Adrenal gland (tissue), 5 donors: ENCODE measurements around the gene ABHD18.

Experiments
- CTCF ChIP-seq, 6 experiments: fragments of 450-650 bp in 4 of 6; fragments of 200-600 bp in 2 of 6; sonication (generic) in 1 of 6; IDR thresholded peaks; 1 replicate in 5 of 6; 2 replicates in 1 of 6; pipeline versions ENCODE4 v1.5.1 to v1.8.0; 2016 to 2021; ENCODE audit warnings: antibody characterized with exemption in 6 of 6, mild to moderate bottlenecking in 2 of 6, moderate library complexity in 1 of 6
- POLR2A ChIP-seq, 2 donors: fragments of 450-650 bp; IDR thresholded peaks; one replicate each; pipeline ENCODE4 v1.6.1; 2017; ENCODE audit warnings: antibody characterized with exemption in 2 of 2, mild to moderate bottlenecking in 2 of 2, moderate library complexity in 1 of 2
- donor health status: DM: no; HTN: no; CAD: no.

DNA sequence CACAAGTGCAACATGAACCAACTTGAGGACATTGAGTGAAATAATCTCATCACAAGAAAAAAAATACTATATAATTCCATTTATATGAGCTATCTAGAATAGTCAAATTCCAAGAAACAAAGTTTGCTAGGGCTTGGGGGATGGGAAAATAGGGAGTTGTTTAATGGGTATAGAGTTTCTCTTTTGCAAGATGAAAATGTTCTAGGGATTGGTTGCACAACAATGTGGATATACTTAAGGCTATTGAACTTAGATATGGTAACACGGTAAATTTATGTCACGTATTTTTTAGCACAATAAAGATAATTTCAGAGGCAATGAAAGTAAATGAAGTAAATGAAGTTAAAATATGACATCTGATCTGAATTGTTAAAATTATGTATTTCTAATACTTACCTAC, 8.1 kb upstream of the ABHD18 start:
- no peak for TF ChIP-seq POLR2A (IDR thresholded peaks at IDR 0.05)
- no peak for TF ChIP-seq CTCF (IDR thresholded peaks at IDR 0.05)
